ENCODE results near the gene NCOA5.

- TF ChIP-seq POLR2A (IDR thresholded peaks at IDR 0.05; ENCODE audit: low read depth) (no peak), CTCF (IDR thresholded peaks at IDR 0.05) (no peak)
Observed at GRCh38 chr20:46081074-46081473, 8.7 kb downstream of the NCOA5 start.
